Nephron (organoid): ENCODE data around the gene MLNR.

Experiments
- H3K27ac Mint-ChIP-seq, 3 experiments: 2 replicates each; pipeline ENCODE4 v1.8.0; 2020; ENCODE audit warnings: mixed read lengths in 3 of 3, mild to moderate bottlenecking in 2 of 3, moderate library complexity in 1 of 3
- H3K27me3 Mint-ChIP-seq: 2 replicates; pipeline ENCODE4 v1.8.0; 2021; ENCODE audit warnings: low read depth, mild to moderate bottlenecking, moderate library complexity, mixed read lengths
- H3K36me3 Mint-ChIP-seq: 2 replicates; pipeline ENCODE4 v1.8.0; 2020; ENCODE audit warnings: low read depth, mixed read lengths
- H3K4me1 Mint-ChIP-seq: 2 replicates; pipeline ENCODE4 v1.8.0; 2020; ENCODE audit warnings: mixed read lengths
- H3K4me3 Mint-ChIP-seq, 3 experiments: 2 replicates each; pipeline ENCODE4 v1.8.0; 2020; ENCODE audit warnings: mild to moderate bottlenecking in 3 of 3, mixed read lengths in 3 of 3, moderate library complexity in 2 of 3
- H3K9me3 Mint-ChIP-seq: 2 replicates; pipeline ENCODE4 v1.8.0; 2020; ENCODE audit warnings: mixed read lengths
- CTCF ChIP-seq, 3 experiments: fragments of 200-600 bp; sonication (generic); IDR thresholded peaks; one replicate each; pipeline ENCODE4 v1.5.0; 2021; ENCODE audit warnings: antibody characterized with exemption in 3 of 3; ENCODE audit not compliant: unreplicated experiment in 3 of 3

Gene MLNR

DNA sequence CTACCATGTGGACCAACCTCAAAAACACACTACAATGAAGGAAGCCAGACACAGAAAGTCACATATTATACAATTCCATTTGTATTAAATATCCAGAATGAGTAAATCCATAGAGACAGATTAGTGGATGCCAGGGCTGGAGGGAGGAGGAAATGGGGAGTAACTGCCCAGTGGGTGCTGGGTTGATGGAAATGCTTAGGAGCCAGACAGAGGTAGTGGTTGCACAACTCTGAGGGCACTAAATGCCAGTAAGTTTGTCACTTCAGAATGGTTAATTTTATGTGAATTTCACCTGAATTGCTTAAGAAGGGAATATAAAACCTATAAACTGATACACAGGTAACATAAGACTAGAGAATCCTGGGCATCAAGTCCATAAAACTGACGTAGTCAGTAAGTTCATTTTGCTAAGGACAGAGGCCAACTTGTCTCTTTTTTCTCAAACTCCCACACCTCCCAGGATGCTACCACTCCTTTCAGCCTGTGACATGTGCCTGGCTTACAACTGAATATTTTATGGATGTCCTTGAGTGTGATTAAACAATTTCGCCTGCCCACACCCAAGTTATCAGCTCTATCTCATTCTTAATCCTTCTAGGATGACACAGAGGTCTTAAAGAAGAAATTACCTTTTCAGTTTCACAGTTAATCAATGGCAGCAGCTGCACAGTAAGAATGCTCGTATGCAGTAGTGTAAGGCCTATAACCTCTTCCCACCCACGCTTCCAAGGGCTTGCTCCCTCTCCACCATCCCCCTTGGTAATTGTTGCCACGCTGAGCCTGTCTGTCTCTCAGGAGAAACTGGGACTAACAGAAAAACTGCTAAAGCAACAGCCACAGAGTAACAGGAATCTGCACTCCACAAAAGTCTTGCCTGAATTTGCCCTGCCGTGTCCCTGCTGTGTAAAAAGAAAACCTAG lies 5.9 kb upstream of the MLNR start:
- no peak for TF ChIP-seq CTCF (IDR thresholded peaks at IDR 0.05; ENCODE audit: unreplicated experiment in 3 of 3)
- Mint-ChIP-seq H3K36me3 (peaks cover 31% of the 10 kb centered on the region), H3K27ac (peak overlapping the region in 1 of 3 experiments; percentile 6), H3K27me3 (peaks cover 33% of the 10 kb centered on the region), H3K4me1 (peaks cover 19% of the 10 kb centered on the region), H3K4me3 (no peak overlapping the region), H3K9me3 (peaks cover 4% of the 10 kb centered on the region)

GRCh38 chr13:49214917-49215376 lies 5.2 kb upstream of the MLNR start:
- H3K36me3 Mint-ChIP-seq = peaks cover 26% of the 10 kb centered on the region
- H3K27me3 Mint-ChIP-seq = peaks cover 40% of the 10 kb centered on the region
- peaks cover 4% of the 10 kb centered on the region for H3K9me3 Mint-ChIP-seq
- TF ChIP-seq CTCF (IDR thresholded peaks at IDR 0.05; ENCODE audit: unreplicated experiment in 3 of 3) = no peak
- peak overlapping the region in 1 of 3 experiments; percentile 6 for H3K27ac Mint-ChIP-seq
- H3K4me1 Mint-ChIP-seq = peaks cover 19% of the 10 kb centered on the region
- H3K4me3 Mint-ChIP-seq = no peak overlapping the region

- Mint-ChIP-seq H3K9me3 (peaks cover 4% of the 10 kb centered on the region), H3K4me3 (no peak overlapping the region), H3K27me3 (peaks cover 50% of the 10 kb centered on the region), H3K36me3 (peaks cover 13% of the 10 kb centered on the region), H3K27ac (no peak overlapping the region), H3K4me1 (peaks cover 19% of the 10 kb centered on the region)
- TF ChIP-seq CTCF (IDR thresholded peaks at IDR 0.05; ENCODE audit: unreplicated experiment in 3 of 3) = no peak
Measured at GRCh38 chr13:49216334-49216733, 3.8 kb upstream of the MLNR start.

DNA sequence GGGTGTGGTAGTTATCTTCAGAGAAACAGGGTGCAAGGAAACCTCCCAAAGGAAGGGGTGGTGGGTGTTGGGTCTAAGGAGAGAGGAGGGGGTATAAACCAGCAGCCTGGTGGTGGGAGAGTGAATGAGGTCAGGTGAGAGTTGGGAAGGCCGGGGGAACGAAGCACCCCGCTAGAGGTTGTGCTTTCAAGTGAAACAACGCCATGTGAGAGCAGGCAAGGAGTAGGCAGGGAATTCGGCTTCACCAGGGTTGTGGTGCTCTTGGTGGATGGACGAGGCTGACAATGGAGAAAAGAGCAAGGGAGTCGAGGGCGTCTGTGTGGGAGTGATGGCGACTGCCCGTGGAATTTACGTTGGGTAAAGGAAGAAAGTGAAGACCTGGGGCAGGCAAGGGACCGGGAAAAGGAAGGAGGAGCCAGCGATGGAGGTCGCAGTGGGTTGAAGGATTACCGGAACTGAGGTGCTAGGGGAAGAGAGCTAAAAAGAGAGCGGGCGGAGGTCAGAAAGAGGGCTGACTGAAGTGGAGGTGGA lies 2.1 kb upstream of the MLNR start:
- H3K9me3 Mint-ChIP-seq = peaks cover 4% of the 10 kb centered on the region
- TF ChIP-seq CTCF (IDR thresholded peaks at IDR 0.05; ENCODE audit: unreplicated experiment in 3 of 3) = no peak
- peaks cover under 1% of the 10 kb centered on the region for H3K36me3 Mint-ChIP-seq
- H3K27me3 Mint-ChIP-seq = peaks cover 67% of the 10 kb centered on the region
- H3K4me1 Mint-ChIP-seq = peaks cover 19% of the 10 kb centered on the region
- peak overlapping the region; percentile 25 to 68 (median 61) for H3K4me3 Mint-ChIP-seq
- no peak overlapping the region for H3K27ac Mint-ChIP-seq

DNA sequence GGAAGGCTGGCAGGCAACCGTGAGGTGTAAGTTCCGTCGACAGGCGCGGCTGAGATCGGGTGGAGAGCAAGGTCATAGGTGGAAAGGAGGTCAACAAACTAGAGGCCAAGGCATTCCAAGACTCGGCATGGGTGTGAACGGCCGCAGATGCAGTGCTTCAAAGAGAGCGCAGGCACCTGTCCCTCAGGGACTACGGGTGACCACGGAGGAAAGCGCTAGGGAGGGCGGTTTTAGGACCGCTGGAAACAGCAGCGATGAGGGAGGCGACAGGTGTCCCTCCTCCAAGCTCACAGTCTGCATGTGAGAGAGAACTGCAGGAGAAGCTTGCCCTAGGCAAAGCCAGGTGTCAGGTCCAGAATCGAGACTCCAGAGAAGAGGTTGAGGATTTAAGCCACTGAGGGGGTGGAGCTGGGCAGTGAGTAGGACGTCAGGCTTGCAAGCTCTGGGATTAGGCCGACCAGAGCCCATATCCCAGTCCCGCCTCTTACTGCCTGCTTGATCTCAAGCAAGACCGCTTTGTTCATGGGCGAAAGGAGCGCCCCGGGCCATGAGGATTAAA lies 1.6 kb upstream of the MLNR start:
- TF ChIP-seq CTCF (IDR thresholded peaks at IDR 0.05; ENCODE audit: unreplicated experiment in 3 of 3) = no peak
- peaks cover 4% of the 10 kb centered on the region for H3K9me3 Mint-ChIP-seq
- H3K4me1 Mint-ChIP-seq = peaks cover 19% of the 10 kb centered on the region
- peaks cover 73% of the 10 kb centered on the region for H3K27me3 Mint-ChIP-seq
- no peak overlapping the region for H3K27ac Mint-ChIP-seq
- peak overlapping the region; percentile 25 to 68 (median 61) for H3K4me3 Mint-ChIP-seq
- H3K36me3 Mint-ChIP-seq = no peaks in the 10 kb centered on the region
